ENCODE measurements around the gene CREB3L2.
"Not testable (repeated sequence)": the region's sequence is repeated elsewhere in the genome, so short reads cannot be mapped to it uniquely, and the experiment has no call there.

GRCh38 chr7:137906636-137907035, 95.2 kb downstream of the CREB3L2 start:
- TF ChIP-seq CTCF (conservative IDR thresholded peaks at IDR 0.05 in 1 of 2, IDR thresholded peaks at IDR 0.05 in 1 of 2; ENCODE audit: low read depth in 1 of 2, low read length in 2 of 2); EZH2 (IDR thresholded peaks at IDR 0.05; ENCODE audit: low read length, missing control alignments): not testable (repeated sequence)

Data from fibroblast of lung (primary cell).